Endothelial cell of umbilical vein (primary cell): Measurements from ENCODE around the gene SMIM3. TPM values are rescaled to one million over a fixed set of nuclear protein-coding genes. Genes with fewer than 3 reads are reported as not detected.
"Not testable (repeated sequence)": the region's sequence is repeated elsewhere in the genome, so short reads cannot be mapped to it uniquely, and the experiment has no call there.

Source experiments
- BruUV-seq: library from RNA; stranded (reverse); fragments of 400-500 nt; replicated peaks from 2 replicates; lab custom pipeline; 2021; lab: Mats Ljungman, UMichigan
- CTCF ChIA-PET: fragments of 300-600, 350-600 bp; sonication (Branson Sonifier 250); formaldehyde crosslinking; loops from one replicate; lab custom pipeline; 2021; ENCODE audit warnings: antibody characterized with exemption, inconsistent platforms; lab: Charles Lee
- POLR2A ChIA-PET: fragments of 300-600, 350-600 bp; sonication (Branson Sonifier 250); formaldehyde crosslinking; loops from one replicate; lab custom pipeline; 2021; ENCODE audit warnings: antibody characterized with exemption, inconsistent platforms; lab: Charles Lee
- DNase-seq: peaks from one replicate; pipeline ENCODE4 v3.0.0-alpha.2; 2011; ENCODE audit warnings: low read depth, low spot score
- FAIRE-seq: peaks from 2 replicates; lab custom pipeline; 2011; peaks lifted over from hg19 to GRCh38; lab: Jason Lieb, UNC
- H2AFZ ChIP-seq: 2 replicates; pipeline ENCODE4 v1.6.0; 2012; ENCODE audit warnings: low read depth, low read length, control low read depth, inconsistent platforms
- H3K27ac ChIP-seq: 2 replicates; pipeline ENCODE4 v1.5.1; 2011; ENCODE audit warnings: low read depth, mild to moderate bottlenecking, control low read depth, low read length, moderate library complexity; ENCODE audit not compliant: insufficient read depth
- H3K27me3 ChIP-seq, 2 experiments: 2 replicates each; pipeline versions ENCODE4 v1.6.0 to v1.6.1; 2011; ENCODE audit warnings: low read length in 2 of 2, mixed read lengths in 1 of 2; ENCODE audit not compliant: control insufficient read depth in 2 of 2, insufficient read depth in 2 of 2
- H3K36me3 ChIP-seq, 2 experiments: 2 replicates in 1 of 2; 3 replicates in 1 of 2; pipeline ENCODE4 v1.5.1; 2011; ENCODE audit warnings: low read length in 2 of 2, mild to moderate bottlenecking in 1 of 2, moderate library complexity in 1 of 2; ENCODE audit not compliant: control insufficient read depth in 2 of 2, insufficient read depth in 2 of 2; ENCODE audit errors: extremely low read depth in 1 of 2
- H3K4me1 ChIP-seq: 3 replicates; pipeline ENCODE4 v1.5.1; 2011; ENCODE audit warnings: mild to moderate bottlenecking, low read length; ENCODE audit not compliant: control insufficient read depth, insufficient read depth; ENCODE audit errors: extremely low read depth
- H3K4me2 ChIP-seq: 2 replicates; pipeline ENCODE4 v1.6.1; 2011; ENCODE audit warnings: low read length, control low read depth, mixed read lengths; ENCODE audit not compliant: insufficient read depth
- H3K4me3 ChIP-seq, 3 experiments: fragments of 200-600 bp in 1 of 3; sonication (generic), shearing (Covaris generic) in 1 of 3; replicated peaks in 1 of 3; 2 replicates each; pipeline ENCODE4 v1.5.1; 2011 to 2016; ENCODE audit warnings: control low read depth in 3 of 3, low read length in 3 of 3, mild to moderate bottlenecking in 2 of 3, inconsistent platforms in 1 of 3, low read depth in 1 of 3, moderate library complexity in 1 of 3; ENCODE audit not compliant: insufficient read depth in 1 of 3
- H3K79me2 ChIP-seq: 2 replicates; pipeline ENCODE4 v1.6.0; 2012; ENCODE audit warnings: low read length, inconsistent platforms; ENCODE audit not compliant: control insufficient read depth, insufficient read depth
- H3K9ac ChIP-seq: replicated peaks from 2 replicates; pipeline ENCODE3; 2011; ENCODE audit warnings: low read length, control low read depth; ENCODE audit not compliant: insufficient read depth; ENCODE audit errors: extremely low read depth
- H3K9me1 ChIP-seq: replicated peaks from 3 replicates; pipeline ENCODE4 v1.6.0; 2011; ENCODE audit warnings: mild to moderate bottlenecking, low read length; ENCODE audit not compliant: control insufficient read depth, insufficient read depth; ENCODE audit errors: extremely low read depth
- H3K9me3 ChIP-seq: replicated peaks from 2 replicates; pipeline ENCODE4 v1.5.1; 2012; ENCODE audit warnings: low read length, inconsistent platforms; ENCODE audit not compliant: control insufficient read depth, insufficient read depth
- H4K20me1 ChIP-seq: replicated peaks from 2 replicates; pipeline ENCODE3; 2011; ENCODE audit warnings: mild to moderate bottlenecking, low read length; ENCODE audit not compliant: control insufficient read depth, insufficient read depth; ENCODE audit errors: extremely low read depth
- CTCF ChIP-seq, 2 donors: IDR thresholded peaks; 1 replicate in 1 of 2; 2 replicates in 1 of 2; pipeline ENCODE4 v1.5.1; 2011; ENCODE audit warnings: low read length in 2 of 2, mild to moderate bottlenecking in 2 of 2, moderate library complexity in 2 of 2, control low read depth in 1 of 2, inconsistent platforms in 1 of 2, low read depth in 1 of 2; ENCODE audit not compliant: insufficient read depth in 1 of 2; ENCODE audit errors: extremely low read depth in 1 of 2
- EZH2 ChIP-seq: IDR thresholded peaks from 2 replicates; pipeline ENCODE4 v1.6.1; 2012; ENCODE audit warnings: borderline replicate concordance, low read depth, mild to moderate bottlenecking, moderate library complexity, low read length, inconsistent platforms; ENCODE audit not compliant: severe bottlenecking
- FOS ChIP-seq: IDR thresholded peaks from 2 replicates; pipeline ENCODE4 v1.6.1; 2011; ENCODE audit warnings: mild to moderate bottlenecking, low read length, moderate library complexity, borderline replicate concordance; ENCODE audit not compliant: insufficient read depth
- GATA2 ChIP-seq: IDR thresholded peaks from 2 replicates; pipeline ENCODE4 v1.7.0; 2011; ENCODE audit warnings: low read depth, mild to moderate bottlenecking, moderate library complexity, mixed read lengths, low read length; ENCODE audit not compliant: insufficient read length, insufficient read depth
- JUN ChIP-seq: IDR thresholded peaks from 2 replicates; pipeline ENCODE4 v1.6.1; 2011; ENCODE audit warnings: borderline replicate concordance, low read depth; ENCODE audit not compliant: insufficient read length, insufficient read depth
- MAX ChIP-seq: IDR thresholded peaks from 2 replicates; pipeline ENCODE4 v1.6.1; 2011; ENCODE audit not compliant: insufficient read depth, insufficient read length
- MYC ChIP-seq: IDR thresholded peaks from one replicate; pipeline ENCODE4 v1.6.1; 2011; ENCODE audit warnings: mild to moderate bottlenecking, low read depth, low read length
- POLR2A ChIP-seq: IDR thresholded peaks from 2 replicates; pipeline ENCODE4 v1.6.1; 2012; ENCODE audit warnings: low read depth, mild to moderate bottlenecking, control low read depth, low read length
- POLR2AphosphoS5 ChIP-seq: IDR thresholded peaks from 2 replicates; pipeline ENCODE4 v1.6.1; 2012; ENCODE audit warnings: low read depth, mild to moderate bottlenecking, control low read depth, low read length, moderate library complexity; ENCODE audit not compliant: insufficient read depth
- dilution Hi-C: fragments of 300-500 bp; cut with MboI; formaldehyde crosslinking; loops from one replicate; pipeline ENCODE4 v1.15.0; 2019; ENCODE audit warnings: low sequenced_read_pairs; ENCODE audit not compliant: extremely low pct_ligation_motif_present
- intact Hi-C: fragments of 100-400 bp; cut with micrococcal nuclease; formaldehyde crosslinking; loops from one replicate; pipeline ENCODE4 v1.10.0; 2022
- polyA plus RNA-seq, 4 experiments: library from polyadenylated mRNA; depleted of rRNA in 3 of 4; stranded (reverse) in 3 of 4; unstranded in 1 of 4; fragments of >200 nt; gene quantifications; 2 replicates each; pipeline versions ENCODE4 v1.2.1 to v1.2.3, GENCODE V29; 2011 to 2012; ENCODE audit warnings: missing spikeins in 1 of 4
- total RNA-seq: library from RNA; stranded (reverse); gene quantifications from 2 replicates; pipeline ENCODE4 v1.2.3, GENCODE V29; 2021

Gene SMIM3
- total and polyA plus RNA-seq, 2 donors (not counting 3 experiments of a cell fraction or from before 2014, with no cell fraction given), result 1.0 to 2.0 TPM

- CTCF ChIA-PET, result interaction anchor here (0.9 to 1.1 kb wide), 3 partner anchors 10 to 40 kb away, joined by 3 to 4 read pairs (median 3); partner anchors contain the start of genes RBM22 and SMIM3
- Histone ChIP-seq H3K4me3 (no peak overlapping the region), H3K79me2 (peaks cover 31% of the 10 kb centered on the region), H3K27ac (no peak overlapping the region), H4K20me1 (no peaks in the 10 kb centered on the region), H2AFZ (no peak overlapping the region), H3K9me3 (no peaks in the 10 kb centered on the region), H3K36me3 (peaks cover 0 to 2% of the 10 kb centered on the region in 2 experiments), H3K9ac (no peak overlapping the region), H3K4me1 (no peaks in the 10 kb centered on the region), H3K9me1 (no peaks in the 10 kb centered on the region), H3K27me3 (no peaks in the 10 kb centered on the region), H3K4me2 (no peak overlapping the region)
- POLR2A ChIA-PET, result no interaction called here
- BruUV-seq, result no TSS peak
- no peak for DNase-seq
- no peak for FAIRE-seq
- TF ChIP-seq MAX, result no peak
- no peak for TF ChIP-seq EZH2
- no peak for TF ChIP-seq JUN
- no peak for TF ChIP-seq CTCF (IDR thresholded peaks at IDR 0.05; ENCODE audit: extremely low read depth in 1 of 2, insufficient read depth in 1 of 2, low read depth in 1 of 2, low read length in 2 of 2)
- no peak for TF ChIP-seq FOS
- no peak for TF ChIP-seq POLR2A
- TF ChIP-seq GATA2, result no peak
- TF ChIP-seq MYC, result no peak
- TF ChIP-seq POLR2AphosphoS5, result no peak
- intact Hi-C loops (no loop called here), dilution Hi-C loops (no loop called here)
Observed at GRCh38 chr5:150740992-150741391, 37.6 kb upstream of the SMIM3 start.

- H3K36me3 ChIP-seq, H3K27me3 ChIP-seq, intact Hi-C loops, H3K27ac ChIP-seq, DNase-seq, H3K9ac ChIP-seq, H3K4me3 ChIP-seq, H3K9me1 ChIP-seq, H3K4me1 ChIP-seq, CTCF ChIA-PET, H2AFZ ChIP-seq, H4K20me1 ChIP-seq, POLR2A ChIA-PET, FAIRE-seq, H3K9me3 ChIP-seq, dilution Hi-C loops, H3K4me2 ChIP-seq, BruUV-seq: not testable (repeated sequence)
- peaks cover 19% of the 10 kb centered on the region for H3K79me2 ChIP-seq
Observed at GRCh38 chr5:150742455-150743141, 36.0 kb upstream of the SMIM3 start.

GRCh38 chr5:150743142-150743488 is 35.4 kb upstream of the SMIM3 start:
- H3K4me3 ChIP-seq, H3K4me2 ChIP-seq, intact Hi-C loops, H3K9ac ChIP-seq, H3K36me3 ChIP-seq, DNase-seq, H3K9me1 ChIP-seq, H3K27me3 ChIP-seq, H3K4me1 ChIP-seq, CTCF ChIA-PET, H3K9me3 ChIP-seq, BruUV-seq, H3K27ac ChIP-seq, H2AFZ ChIP-seq, dilution Hi-C loops, POLR2A ChIA-PET, FAIRE-seq, H4K20me1 ChIP-seq: not testable (repeated sequence)
- peaks cover 19% of the 10 kb centered on the region for H3K79me2 ChIP-seq
